ENCODE data around the gene ADH5.

- TF ChIP-seq EZH2phosphoT487 (IDR thresholded peaks at IDR 0.05; ENCODE audit: low read length) (no peak), CTCF (IDR thresholded peaks at IDR 0.05; ENCODE audit: low read length) (peak; percentile 53), EZH2 (optimal IDR thresholded peaks at IDR 0.05; ENCODE audit: low read depth, low read length) (no peak)
Observed at GRCh38 chr4:99117876-99118693, 29.5 kb upstream of the ADH5 start.
